Gastrocnemius medialis (tissue), 4 donors: ENCODE data around the gene SH2D3A.

Experiments
- POLR2A ChIP-seq, 2 donors: fragments of 450-650 bp; IDR thresholded peaks; one replicate each; pipeline ENCODE4 v1.6.1; 2017; ENCODE audit warnings: antibody characterized with exemption in 2 of 2, mild to moderate bottlenecking in 2 of 2, moderate library complexity in 2 of 2
- TF ChIP-seq, protein P1 (sequence below), 5 experiments: fragments of 450-650 bp in 3 of 5; fragments of 200-600 bp in 2 of 5; sonication (generic) in 2 of 5; IDR thresholded peaks in 4 of 5; conservative IDR thresholded peaks in 1 of 5; 1 replicate in 4 of 5; 2 replicates in 1 of 5; pipeline ENCODE4 v1.5.1; 2016 to 2019; ENCODE audit warnings: antibody characterized with exemption in 5 of 5, mild to moderate bottlenecking in 3 of 5, moderate library complexity in 3 of 5

DNA sequence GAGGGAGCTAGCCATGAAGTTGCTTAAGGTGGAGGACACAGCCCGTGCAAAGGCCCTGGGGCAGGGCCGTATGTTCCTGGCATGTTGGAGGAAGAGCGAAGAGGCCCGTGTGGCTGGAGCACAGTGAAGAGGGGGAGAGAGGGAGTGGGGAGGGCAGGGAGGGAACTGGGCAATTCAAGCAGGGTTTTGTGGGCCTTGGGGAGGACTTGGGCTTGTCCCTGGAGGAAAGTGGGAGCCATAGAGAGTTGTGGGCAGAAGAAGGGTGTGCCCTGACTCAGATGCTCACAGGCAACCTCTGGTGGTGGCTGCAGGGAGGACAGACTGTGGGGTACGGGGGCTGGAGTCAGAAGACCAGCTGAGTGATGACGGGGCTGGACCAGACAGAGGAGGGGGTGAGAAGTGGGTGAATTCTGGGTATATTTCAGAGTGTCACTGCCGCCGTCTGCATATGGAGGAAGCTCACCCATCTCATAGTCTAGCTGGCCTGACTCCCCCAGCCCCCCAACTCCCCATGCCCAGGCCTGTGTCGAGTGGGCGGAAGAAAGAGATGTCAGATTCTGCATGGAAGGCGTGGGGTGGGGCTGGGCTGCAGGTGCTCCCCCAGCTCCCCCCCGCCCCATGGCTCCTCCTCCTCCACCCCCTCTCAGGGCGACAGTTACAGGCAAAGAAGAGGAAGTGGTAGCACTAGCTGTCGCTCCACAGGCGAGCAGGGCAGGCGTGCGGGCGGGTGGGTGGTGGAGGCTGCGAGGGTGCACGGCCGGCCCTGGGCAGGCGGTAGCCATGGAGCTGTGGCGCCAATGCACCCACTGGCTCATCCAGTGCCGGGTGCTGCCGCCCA lies 5.0 kb upstream of the SH2D3A start, which contains the start of gene VAV1:
- TF ChIP-seq, protein P1, sequence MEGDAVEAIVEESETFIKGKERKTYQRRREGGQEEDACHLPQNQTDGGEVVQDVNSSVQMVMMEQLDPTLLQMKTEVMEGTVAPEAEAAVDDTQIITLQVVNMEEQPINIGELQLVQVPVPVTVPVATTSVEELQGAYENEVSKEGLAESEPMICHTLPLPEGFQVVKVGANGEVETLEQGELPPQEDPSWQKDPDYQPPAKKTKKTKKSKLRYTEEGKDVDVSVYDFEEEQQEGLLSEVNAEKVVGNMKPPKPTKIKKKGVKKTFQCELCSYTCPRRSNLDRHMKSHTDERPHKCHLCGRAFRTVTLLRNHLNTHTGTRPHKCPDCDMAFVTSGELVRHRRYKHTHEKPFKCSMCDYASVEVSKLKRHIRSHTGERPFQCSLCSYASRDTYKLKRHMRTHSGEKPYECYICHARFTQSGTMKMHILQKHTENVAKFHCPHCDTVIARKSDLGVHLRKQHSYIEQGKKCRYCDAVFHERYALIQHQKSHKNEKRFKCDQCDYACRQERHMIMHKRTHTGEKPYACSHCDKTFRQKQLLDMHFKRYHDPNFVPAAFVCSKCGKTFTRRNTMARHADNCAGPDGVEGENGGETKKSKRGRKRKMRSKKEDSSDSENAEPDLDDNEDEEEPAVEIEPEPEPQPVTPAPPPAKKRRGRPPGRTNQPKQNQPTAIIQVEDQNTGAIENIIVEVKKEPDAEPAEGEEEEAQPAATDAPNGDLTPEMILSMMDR (IDR thresholded peaks at IDR 0.05 in 4 of 5, conservative IDR thresholded peaks at IDR 0.05 in 1 of 5) = no peak
- no peak for TF ChIP-seq POLR2A (IDR thresholded peaks at IDR 0.05)
